CD4-positive, alpha-beta T cell treated with Interleukin-12 subunit alpha and Interleukin-12 subunit beta, for 1 hour (primary cell): ENCODE results near the gene MUC3A.
"Not testable (repeated sequence)": the region's sequence is repeated elsewhere in the genome, so short reads cannot be mapped to it uniquely, and the experiment has no call there.

Experiments used
- DNase-seq: peaks from one replicate; pipeline ENCODE4 v3.0.0-alpha.2; 2020

Gene MUC3A, protein sequence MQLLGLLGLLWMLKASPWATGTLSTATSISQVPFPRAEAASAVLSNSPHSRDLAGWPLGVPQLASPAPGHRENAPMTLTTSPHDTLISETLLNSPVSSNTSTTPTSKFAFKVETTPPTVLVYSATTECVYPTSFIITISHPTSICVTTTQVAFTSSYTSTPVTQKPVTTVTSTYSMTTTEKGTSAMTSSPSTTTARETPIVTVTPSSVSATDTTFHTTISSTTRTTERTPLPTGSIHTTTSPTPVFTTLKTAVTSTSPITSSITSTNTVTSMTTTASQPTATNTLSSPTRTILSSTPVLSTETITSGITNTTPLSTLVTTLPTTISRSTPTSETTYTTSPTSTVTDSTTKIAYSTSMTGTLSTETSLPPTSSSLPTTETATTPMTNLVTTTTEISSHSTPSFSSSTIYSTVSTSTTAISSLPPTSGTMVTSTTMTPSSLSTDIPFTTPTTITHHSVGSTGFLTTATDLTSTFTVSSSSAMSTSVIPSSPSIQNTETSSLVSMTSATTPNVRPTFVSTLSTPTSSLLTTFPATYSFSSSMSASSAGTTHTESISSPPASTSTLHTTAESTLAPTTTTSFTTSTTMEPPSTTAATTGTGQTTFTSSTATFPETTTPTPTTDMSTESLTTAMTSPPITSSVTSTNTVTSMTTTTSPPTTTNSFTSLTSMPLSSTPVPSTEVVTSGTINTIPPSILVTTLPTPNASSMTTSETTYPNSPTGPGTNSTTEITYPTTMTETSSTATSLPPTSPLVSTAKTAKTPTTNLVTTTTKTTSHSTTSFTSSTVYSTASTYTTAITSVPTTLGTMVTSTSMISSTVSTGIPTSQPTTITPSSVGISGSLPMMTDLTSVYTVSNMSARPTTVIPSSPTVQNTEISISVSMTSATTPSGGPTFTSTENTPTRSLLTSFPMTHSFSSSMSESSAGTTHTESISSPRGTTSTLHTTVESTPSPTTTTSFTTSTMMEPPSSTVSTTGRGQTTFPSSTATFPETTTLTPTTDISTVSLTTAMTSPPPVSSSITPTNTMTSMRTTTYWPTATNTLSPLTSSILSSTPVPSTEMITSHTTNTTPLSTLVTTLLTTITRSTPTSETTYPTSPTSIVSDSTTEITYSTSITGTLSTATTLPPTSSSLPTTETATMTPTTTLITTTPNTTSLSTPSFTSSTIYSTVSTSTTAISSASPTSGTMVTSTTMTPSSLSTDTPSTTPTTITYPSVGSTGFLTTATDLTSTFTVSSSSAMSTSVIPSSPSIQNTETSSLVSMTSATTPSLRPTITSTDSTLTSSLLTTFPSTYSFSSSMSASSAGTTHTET (N-terminal part only)

DNA sequence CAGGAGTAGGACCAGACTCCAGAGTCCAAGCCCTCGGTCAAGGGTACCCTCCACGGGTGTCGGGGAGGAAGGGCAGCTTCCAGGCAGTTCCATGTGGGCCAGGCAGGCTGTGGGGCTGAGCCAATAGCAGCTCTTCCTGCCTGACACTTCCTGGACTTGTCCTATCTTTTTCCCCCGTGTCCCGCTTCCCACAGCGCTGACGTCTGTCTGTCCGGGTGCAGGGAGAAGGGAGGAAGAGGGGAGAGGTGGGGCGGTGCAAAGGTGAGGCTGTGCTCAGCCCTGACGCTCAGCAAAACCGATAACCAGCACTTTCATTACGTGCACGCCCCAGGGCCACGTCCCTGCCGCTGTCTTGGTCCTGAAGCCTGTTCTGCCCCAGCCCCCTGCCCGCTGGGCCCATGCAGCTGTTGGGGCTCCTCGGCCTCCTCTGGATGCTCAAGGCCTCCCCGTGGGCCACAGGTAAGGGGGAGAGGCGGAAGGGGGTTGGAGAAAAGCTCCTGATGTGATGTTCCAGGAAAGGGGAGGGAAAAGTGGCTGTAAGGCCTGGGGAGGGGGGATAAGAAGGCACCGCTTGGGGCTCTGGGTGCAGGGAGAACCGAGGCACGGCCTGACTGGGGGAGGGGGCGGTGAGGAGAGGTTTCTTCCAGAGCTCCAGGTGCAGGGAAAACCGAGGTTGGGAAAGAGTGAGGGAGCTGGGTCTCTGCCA lies at the start of gene MUC3A:
Gene MUC3A (plus strand): TSS at position 308 of the 706 bp plus-strand sequence. CDS start 91 bp downstream, at position 399.
- no peak for DNase-seq

DNA sequence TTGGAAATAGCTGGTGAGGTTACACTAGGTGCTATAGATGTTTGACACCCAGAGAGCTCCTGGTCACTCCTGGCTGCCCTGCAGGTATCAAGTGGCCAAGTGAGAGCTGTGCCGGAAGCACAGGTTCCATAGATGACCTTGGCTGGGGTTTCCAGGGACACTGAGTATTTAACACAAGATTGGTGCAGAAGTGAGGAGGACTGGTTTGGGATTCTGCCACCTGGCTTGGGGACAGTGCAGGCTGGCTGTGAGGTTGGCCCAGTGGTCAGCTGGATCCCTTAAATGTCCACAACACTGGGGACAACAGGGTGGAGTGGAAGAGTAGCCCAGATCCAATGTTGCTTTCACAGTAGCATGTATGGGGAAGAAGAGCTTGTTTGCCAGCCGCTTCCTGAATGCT lies 48.4 kb upstream of the MUC3A start:
- DNase-seq: no peak

DNA sequence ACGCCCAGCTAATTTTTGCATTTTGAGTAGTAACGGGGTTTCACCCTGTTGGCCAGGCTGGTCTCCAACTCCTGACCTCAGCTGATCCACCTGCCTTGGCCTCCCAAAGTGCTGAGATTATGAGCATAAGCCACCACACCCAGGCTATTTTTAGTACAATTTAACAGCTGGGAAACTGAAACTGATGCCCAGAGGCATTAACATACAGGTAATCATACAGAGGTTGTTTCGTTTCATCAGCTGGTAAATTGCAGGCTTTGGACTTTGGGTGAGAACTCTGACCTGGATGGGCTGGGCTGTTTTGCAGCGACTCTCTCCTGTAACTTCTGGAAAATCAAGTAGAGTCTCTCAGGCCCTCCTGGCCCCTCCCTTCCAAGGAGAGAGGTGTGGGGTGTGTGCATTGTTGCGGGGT lies 47.4 kb upstream of the MUC3A start:
- no peak for DNase-seq

DNA sequence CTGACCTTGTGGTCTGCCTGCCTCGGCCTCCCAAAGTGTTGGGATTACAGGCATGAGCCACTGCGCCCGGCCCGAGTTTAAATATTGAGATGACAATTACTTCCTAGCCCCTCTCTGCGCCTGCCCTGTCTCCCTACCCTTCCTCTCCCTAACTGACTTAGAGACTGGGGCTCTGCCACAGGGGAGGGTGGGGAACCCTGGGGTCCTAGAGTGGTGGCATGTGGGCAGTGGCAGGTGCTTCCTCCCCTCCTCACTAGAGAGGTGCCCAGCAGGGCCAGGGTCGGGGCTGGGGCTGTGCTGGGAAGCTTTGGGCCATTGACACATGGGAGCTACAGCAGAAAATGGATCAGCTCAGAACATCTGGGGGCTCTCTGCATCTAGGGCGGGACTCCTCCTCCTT lies 46.7 kb upstream of the MUC3A start:
- no peak for DNase-seq

DNA sequence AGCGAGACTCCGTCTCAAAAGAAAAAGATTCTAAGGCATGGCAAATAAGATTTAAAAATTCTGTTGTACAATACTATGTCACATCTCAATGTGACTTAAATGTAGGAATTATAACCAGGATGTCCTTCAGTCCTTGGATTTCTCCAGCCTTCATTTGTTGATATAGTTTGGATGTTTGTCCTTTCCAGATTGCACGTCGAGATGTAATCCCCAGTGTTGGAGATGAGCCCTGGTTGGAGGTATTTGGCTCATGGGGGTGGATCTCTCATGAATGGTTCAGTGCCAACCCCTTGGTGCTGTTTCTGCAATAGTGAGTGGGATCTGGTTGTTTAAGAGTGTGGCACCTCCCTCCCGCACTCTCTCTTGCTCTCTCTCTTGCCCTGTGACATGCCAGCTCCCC lies 40.8 kb upstream of the MUC3A start:
- no peak for DNase-seq

DNA sequence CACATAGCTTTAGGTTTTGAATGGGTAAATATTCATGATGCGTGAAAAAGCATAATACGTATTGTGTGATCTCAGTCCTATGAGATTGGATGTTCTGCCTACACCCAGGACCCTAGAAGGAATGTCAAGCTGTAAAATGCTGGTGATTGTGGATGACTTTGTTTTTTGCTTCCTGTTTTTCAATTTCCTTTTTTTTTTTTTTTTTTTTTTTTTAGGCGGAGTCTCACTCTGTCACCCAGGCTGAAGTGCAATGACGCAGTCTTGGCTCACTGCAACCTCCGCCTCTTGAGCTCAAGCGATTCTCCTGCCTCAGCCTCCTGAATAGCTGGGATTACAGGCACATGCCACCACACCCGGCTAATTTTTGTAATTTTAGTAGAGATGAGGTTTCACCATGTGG lies 38.9 kb upstream of the MUC3A start:
- not testable (repeated sequence) for DNase-seq

DNA sequence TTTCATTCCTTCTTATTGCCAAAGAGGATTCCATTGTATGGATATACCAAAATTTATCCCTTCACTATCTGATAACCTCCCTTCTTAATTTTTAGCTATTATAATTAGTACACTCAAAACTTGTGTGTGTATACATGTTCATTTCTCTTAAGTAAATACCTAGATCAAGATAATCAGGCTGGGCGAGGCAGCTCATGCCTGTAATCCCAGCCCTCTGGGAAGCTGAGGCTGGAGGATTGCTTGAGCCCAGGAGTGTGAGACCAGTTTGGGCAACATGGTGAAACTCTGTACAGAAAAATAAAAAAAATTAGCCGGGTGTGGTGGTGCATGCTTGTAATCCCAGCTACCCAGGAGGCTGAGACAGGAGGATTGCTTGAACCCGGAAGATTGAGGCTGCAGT lies 37.9 kb upstream of the MUC3A start:
- DNase-seq: no peak

DNA sequence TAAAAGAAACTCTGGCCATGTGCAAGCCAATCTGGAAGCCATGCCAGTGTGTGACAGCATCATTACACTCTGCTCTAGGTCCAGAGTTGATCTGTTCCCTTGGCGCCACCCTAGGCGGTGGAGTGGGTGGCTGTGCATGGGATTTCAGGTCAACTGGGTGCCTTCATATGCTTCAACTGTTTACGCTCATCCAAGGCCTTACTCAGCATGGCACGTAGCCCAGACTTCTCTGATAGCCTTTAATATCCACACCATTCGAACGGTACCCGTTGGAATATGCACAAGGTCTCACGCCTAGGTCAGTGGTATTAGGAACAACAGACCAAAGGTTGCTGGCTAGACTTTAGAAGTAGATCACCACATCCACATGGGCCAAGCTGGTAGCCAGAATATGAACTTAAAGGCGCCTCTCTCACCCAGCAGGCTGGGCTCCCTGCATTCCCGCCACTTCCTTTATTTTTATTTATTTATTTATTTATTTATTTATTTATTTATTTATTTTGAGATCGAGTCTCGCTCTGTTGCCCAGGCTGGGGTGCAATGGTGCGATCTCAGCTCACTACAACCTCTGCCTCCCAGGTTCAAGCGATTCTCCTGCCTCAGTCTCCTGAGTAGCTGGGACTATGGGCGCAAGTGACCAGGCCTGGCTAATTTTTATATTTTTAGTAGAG lies 35.0 kb upstream of the MUC3A start:
- no peak for DNase-seq

DNA sequence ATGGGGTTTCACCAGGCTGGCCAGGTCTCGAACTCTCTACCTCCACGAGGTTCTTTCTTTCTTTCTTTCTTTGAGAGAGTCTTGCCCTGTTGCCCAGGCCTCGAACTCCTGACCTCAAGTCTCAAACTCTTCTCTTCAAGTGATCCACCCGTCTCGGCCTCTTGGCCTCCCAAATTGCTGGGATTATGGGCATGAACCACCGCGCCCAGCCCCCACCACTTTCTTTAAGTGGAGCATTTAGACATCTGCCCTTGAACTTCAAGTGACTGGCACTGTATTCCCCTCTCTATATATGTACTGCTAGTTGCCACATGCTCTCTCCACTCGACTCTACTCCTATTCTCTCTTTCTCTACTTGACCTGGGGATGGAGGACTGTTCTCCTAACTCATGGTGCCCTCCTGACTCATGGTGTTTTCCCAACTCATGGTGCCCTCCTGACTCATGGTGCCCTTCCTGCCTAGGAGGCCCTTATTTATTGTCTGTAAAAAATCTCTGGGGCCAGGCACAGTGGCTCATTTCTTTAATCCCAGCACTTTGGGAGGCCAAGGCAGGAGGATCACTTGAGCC lies 34.4 kb upstream of the MUC3A start:
- no peak for DNase-seq

DNA sequence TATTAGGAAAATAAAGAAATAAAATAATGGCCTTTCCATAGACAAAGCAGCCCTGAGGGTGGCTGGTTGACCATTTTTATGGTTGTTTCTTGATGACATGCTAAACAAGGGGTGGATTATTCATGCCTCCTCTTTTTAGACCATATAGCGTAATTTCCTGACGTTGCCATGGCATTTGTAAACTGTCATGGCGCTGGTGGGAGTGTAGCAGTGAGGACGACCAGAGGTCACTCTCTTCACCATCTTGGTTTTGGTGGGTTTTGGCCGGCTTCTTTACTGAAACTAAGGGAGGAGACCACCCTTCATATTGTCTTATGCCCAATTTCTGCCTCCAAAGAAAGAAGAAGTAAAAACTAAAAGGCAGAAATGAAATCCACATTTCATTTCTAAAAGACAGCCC lies 30.0 kb upstream of the MUC3A start:
- not testable (repeated sequence) for DNase-seq

DNA sequence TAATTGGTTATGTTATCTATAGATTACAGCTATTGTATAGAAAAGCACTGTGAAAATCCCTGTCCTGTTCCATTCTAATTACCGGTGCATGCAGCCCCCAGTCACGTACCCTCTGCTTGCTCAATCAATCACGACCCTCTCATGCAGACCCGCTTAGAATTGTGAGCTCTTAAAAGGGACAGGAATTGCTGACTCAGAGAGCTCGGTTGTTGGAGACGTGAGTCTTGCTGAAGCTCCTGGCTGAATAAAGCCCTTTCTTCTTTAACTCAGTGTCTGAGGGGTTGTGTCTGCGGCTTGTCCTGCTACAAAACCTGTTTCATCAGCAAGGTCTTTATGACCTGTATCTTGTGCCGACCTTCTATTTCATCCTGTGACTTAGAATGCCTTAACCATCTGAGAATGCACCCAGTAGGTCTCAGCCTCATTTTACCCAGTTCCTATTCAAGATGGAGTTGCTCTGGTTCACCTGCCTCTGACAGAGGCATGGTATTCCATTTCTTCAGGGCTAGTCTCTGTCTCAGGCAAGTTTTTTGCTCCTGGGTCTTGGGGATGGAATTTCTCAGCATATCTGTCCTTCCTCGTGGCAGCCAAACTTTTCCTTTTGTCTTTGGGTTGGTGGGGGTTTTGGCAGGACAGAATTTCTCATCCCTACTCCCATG lies 29.4 kb upstream of the MUC3A start:
- not testable (repeated sequence) for DNase-seq

DNA sequence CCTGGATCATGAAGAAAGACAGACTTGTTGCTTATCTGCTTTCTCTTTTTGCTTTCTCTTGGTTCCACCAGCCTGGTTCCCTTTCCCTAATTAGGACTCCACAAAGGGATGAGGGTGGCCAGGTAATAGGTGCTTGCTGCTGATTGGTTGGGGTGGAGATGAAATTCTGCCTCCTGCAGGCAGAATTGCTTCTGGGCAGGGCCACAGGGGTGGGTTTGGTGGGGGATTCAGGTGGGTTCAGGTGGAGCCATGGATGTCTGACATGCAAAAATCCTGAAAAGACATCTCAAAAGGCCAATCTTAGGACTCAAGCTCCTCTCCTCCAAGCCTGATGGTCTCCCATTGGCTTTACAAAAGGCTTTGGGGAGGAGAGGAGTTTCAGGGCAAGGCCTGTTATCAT lies 28.3 kb upstream of the MUC3A start:
- DNase-seq: no peak

DNA sequence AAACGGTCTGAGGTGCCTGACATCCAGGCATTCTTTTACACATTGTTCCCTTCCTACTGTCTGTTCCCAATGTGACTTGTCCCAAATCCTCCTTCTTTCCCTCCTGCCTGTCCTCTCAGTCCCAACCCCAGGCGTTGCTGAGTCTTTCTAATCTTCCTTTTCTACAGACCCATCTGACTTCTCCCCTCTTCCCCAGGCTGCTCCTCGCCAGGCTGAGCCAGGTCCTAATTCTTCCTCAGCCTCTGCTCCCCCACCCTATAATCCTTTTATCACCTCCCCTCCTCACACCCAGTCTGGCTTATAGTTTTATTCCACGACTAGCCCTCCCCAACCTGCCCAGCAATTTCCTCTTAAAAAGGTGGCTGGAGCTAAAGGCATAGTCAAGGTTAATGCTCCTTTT lies 25.7 kb upstream of the MUC3A start:
- DNase-seq: not testable (repeated sequence)

DNA sequence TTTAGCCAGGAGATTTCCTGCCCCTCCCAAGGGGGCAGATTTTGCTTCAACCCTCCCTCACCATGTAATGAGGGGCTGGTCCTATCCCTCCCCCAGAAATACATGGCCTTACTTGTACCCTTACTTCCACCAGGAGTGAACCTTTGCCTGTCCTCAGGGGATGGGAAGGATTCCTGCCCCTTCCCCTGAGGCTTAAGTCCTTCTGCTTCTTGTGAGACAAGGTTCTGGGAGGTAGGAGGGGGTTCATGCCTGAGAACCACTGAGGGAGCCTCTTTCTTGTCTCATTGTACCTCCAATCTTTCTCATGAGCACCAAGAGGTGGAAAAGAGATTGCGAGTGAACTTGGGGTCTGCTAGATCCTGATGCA lies 19.5 kb upstream of the MUC3A start:
- DNase-seq: no peak

DNA sequence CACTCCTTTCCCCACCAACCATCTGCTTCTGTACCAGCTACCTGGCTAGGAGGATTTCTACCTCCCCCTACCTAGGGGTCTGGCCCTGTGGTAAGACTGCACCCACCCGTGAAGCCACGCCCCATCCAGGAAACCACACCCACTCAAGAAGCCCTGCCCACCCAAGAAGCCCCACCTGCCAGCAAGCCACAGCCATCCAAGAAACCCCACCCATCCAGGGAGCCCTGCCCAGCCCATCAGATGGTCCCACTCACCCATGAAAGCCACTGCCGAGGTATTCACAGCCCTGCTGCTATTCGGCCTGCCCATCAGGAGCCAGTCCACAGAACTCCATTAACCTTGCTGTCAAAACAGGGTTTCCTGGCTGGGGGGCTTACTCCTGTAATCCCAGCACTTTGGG lies 15.6 kb upstream of the MUC3A start:
- no peak for DNase-seq

DNA sequence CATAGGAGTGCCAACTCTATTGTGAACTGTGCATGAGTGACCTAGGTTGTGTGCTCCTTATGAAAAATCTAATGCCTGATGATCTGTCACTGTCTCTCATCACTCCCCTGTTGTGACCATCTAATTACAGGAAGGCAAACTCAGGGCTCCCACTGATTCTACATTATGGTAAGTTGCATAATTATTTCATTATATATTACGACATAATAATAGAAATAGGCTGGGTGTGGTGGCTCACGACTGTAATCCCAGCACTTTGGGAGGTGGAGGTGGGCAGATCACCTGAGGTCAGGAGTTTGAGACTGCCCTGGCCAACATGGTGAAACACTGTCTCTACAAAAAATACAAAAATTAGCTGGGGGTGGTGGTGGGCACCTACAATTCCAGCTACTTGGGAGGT lies 14.0 kb upstream of the MUC3A start:
- not testable (repeated sequence) for DNase-seq

DNA sequence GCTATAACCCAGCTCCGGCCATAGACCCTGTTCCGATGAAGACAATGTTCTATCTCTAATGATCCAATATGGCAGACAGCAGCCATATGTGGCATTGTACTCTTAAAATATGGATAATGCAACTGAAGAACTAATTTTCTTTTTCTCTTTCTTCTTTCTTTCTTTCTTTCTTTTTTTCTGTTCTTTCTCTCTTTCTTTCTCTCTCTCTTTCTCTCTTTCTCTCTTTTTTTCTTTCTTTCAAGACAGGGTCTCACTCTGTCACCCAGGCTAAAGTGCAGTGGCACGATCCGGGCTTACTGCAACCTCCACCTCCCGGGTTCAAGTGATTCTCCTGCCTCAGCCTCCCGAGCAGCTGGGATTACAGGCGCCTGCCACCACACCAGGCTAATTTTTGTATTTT lies 13.2 kb upstream of the MUC3A start:
- not testable (repeated sequence) for DNase-seq

DNA sequence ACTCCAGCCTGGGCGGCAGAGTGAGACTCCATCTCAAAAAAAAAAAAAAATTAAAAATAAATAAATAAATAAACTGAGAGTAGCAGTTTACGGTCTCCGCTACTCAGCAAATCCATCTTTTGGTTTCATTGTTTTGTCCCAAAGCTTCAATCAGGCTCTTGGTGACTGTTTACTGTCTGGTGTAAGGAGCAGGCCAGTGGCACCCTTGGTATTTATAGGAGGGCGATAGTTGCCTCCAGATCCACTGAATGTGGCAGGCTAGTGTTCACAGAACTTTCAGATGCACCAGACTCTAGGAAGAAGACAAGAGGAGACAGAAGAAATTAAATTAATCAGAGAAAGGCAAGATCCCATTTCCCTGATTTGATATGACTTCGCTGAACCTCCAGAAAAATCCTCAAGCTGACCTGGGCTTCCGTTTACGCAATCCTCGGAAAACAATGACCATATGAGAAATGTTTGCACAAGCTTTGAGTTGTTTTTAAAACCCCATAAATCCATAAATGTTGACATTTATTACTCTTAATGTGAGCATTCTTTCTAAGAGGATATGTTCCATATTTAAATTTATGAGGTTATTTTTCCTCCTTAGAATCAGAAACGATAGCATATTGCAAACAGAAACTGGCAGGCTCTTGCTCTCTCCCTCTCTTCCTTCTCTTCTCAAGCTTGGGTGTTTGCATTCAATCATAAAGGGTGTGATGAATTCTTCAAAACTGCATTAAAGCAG lies 7.1 kb upstream of the MUC3A start:
- DNase-seq: no peak

DNA sequence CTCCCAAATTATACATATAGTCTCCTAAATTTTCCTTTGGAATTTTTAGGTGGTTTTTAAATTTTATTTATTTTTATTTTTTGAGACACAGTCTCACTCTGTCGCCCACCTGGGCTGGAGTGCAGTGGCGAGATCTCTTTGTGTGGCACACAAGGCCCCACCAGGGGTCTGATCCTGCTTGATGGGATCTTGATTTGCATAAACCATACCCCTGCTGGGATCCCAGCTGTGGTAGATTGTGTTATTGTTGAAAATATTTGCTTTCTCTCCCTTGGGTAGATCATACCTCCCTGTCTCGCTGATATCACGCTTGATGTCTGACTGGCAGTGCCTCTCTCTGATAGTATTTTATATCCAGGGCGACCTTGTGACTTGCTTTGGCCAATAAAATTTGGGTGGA lies 5.6 kb upstream of the MUC3A start:
- no peak for DNase-seq

DNA sequence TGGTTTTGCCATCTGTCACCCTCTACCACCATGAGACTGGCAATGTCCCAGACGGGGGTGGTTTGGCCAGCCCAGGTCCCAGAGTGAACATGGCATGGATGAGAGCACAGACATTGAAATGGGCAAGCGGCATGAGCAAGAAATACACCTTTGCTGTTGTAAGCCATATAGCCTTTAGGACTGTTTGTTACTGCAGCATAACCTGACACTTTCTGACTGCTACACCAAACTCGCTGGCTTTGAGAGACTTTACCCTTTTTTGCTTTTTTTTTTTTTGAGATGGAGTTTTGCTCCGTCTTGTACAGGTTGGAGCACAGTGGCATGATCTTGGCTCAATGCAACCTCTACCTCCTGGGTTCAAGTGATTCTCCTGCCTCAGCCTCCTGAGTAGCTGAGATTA lies 5.2 kb upstream of the MUC3A start:
- DNase-seq: no peak
